ENCODE measurements around the gene GLRA1. TPM values are rescaled to one million over a fixed set of nuclear protein-coding genes. Genes with fewer than 3 reads are reported as not detected.

GLRA1 gene
- total and polyA plus RNA-seq, 2 of the 4 experiments (the other 2 are of a cell fraction) = not detected

DNA sequence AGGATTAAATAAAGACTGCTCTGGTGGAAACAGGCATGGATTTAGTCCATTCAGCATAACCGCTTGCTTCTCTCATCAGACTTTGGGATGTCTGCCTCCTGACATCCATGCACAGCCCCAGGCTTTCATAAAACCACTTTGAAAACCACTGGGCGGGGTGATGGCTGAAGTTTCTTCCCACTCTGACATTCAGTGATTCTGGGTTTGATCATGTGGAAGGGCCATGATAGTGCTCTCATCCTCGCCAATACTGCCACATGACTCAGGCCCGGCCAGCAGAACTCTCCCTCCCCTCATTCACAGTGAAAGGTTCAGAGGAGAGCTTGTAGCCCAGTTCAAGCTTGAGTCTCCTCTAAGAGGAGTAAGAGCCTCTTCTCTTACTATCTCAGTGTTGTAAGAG lies 29.6 kb upstream of the GLRA1 start:
- H3K27me3 ChIP-seq (ENCODE audit: control insufficient read depth, insufficient read depth, low read length) = no peaks in the 10 kb centered on the region
- H3K14ac ChIP-seq (replicated peaks; ENCODE audit: low read depth, low read length) = no peak overlapping the region
- H3K4ac ChIP-seq (ENCODE audit: low read depth, low read length) = no peak overlapping the region
- no peak overlapping the region for H2BK15ac ChIP-seq (ENCODE audit: low read depth, low read length)
- no peak overlapping the region for H3K56ac ChIP-seq (ENCODE audit: extremely low read depth, insufficient read depth, low read length)
- dilution Hi-C loops (cut with HindIII; ENCODE audit: low sequenced_read_pairs, unreplicated experiment) (no loop called here), in situ Hi-C loops (cut with MboI; ENCODE audit: low sequenced_read_pairs) (no loop called here), intact Hi-C loops (cut with micrococcal nuclease) (no loop called here)
- H3K23ac ChIP-seq (ENCODE audit: low read depth, low read length) = no peak overlapping the region
- H3K18ac ChIP-seq (ENCODE audit: low read depth, low read length) = no peak overlapping the region
- H2BK5ac ChIP-seq (ENCODE audit: low read depth, low read length, poor library complexity, severe bottlenecking) = no peak overlapping the region
- ChIA-PET CTCF (no interaction called here), POLR2A (ENCODE audit: unreplicated experiment) (no interaction called here)
- H3K9me3 ChIP-seq (ENCODE audit: control insufficient read depth, insufficient read depth, low read length) = no peaks in the 10 kb centered on the region
- H3K27ac ChIP-seq (ENCODE audit: insufficient read depth, low read length) = no peak overlapping the region
- no TSS peak for BruUV-seq (replicated peaks)
- no peak for ATAC-seq (ENCODE audit: low read depth)
- DNase-seq = no peak
- H2BK120ac ChIP-seq (ENCODE audit: low read depth, low read length) = no peak overlapping the region
- WGBS, 2 experiments (ENCODE audit: extremely low coverage in 2 of 2, insufficient read length in 1 of 2) = no CpG with 5 or more reads among the region's 4 CpGs
- H2BK20ac ChIP-seq (ENCODE audit: low read depth, low read length) = no peak overlapping the region
- no peak overlapping the region for H2AK9ac ChIP-seq (replicated peaks; ENCODE audit: low read depth, low read length, poor library complexity)
- H4K8ac ChIP-seq (ENCODE audit: low read depth in 2 of 2, low read length in 2 of 2) = no peak overlapping the region
- H4K91ac ChIP-seq (ENCODE audit: insufficient read depth, low read depth, low read length) = no peak overlapping the region
- H3K9me1 ChIP-seq (ENCODE audit: insufficient read depth, low read length) = no peaks in the 10 kb centered on the region
- no peak overlapping the region for H2AK5ac ChIP-seq (ENCODE audit: low read depth, low read length)
- no peak overlapping the region for H3K4me2 ChIP-seq (ENCODE audit: low read depth, low read length)
- H4K20me1 ChIP-seq (ENCODE audit: insufficient read depth, low read length) = no peaks in the 10 kb centered on the region
- H3K36me3 ChIP-seq (ENCODE audit: control insufficient read depth, insufficient read depth, low read length) = no peaks in the 10 kb centered on the region
- no peak overlapping the region for H4K5ac ChIP-seq (ENCODE audit: low read depth, low read length)
- H3K9ac ChIP-seq (ENCODE audit: low read depth, low read length) = no peak overlapping the region
- H2AFZ ChIP-seq (replicated peaks; ENCODE audit: low read length, poor library complexity) = no peak overlapping the region
- no peak for TF ChIP-seq RFX5 (IDR thresholded peaks at IDR 0.05; ENCODE audit: low read depth, low read length)
- no peak for TF ChIP-seq FOS (IDR thresholded peaks at IDR 0.05; ENCODE audit: low read depth, low read length)
- no peak for TF ChIP-seq SMC3 (IDR thresholded peaks at IDR 0.05; ENCODE audit: low read depth, low read length)
- TF ChIP-seq MXI1 (IDR thresholded peaks at IDR 0.05; ENCODE audit: borderline replicate concordance, low read depth, low read length) = no peak
- TF ChIP-seq BHLHE40 (IDR thresholded peaks at IDR 0.05; ENCODE audit: low read depth, low read length) = no peak
- TF ChIP-seq, protein P1, sequence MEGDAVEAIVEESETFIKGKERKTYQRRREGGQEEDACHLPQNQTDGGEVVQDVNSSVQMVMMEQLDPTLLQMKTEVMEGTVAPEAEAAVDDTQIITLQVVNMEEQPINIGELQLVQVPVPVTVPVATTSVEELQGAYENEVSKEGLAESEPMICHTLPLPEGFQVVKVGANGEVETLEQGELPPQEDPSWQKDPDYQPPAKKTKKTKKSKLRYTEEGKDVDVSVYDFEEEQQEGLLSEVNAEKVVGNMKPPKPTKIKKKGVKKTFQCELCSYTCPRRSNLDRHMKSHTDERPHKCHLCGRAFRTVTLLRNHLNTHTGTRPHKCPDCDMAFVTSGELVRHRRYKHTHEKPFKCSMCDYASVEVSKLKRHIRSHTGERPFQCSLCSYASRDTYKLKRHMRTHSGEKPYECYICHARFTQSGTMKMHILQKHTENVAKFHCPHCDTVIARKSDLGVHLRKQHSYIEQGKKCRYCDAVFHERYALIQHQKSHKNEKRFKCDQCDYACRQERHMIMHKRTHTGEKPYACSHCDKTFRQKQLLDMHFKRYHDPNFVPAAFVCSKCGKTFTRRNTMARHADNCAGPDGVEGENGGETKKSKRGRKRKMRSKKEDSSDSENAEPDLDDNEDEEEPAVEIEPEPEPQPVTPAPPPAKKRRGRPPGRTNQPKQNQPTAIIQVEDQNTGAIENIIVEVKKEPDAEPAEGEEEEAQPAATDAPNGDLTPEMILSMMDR (conservative IDR thresholded peaks at IDR 0.05; ENCODE audit: low read depth, low read length) = no peak
- TF ChIP-seq POLR2A (IDR thresholded peaks at IDR 0.05; ENCODE audit: low read depth, low read length) = no peak
- TF ChIP-seq RCOR1 (IDR thresholded peaks at IDR 0.05; ENCODE audit: insufficient replicate concordance, low read length) = no peak
- TF ChIP-seq CEBPB (IDR thresholded peaks at IDR 0.05; ENCODE audit: low read depth, low read length) = no peak
- TF ChIP-seq MAZ (IDR thresholded peaks at IDR 0.05; ENCODE audit: borderline replicate concordance, low read depth, low read length) = no peak
- H3K4me1 ChIP-seq (ENCODE audit: control insufficient read depth, insufficient read depth, low read length) = no peaks in the 10 kb centered on the region
- H3K4me3 ChIP-seq (ENCODE audit: insufficient read depth, low read depth, low read length) = no peak overlapping the region
- no peaks in the 10 kb centered on the region for H3K79me1 ChIP-seq (ENCODE audit: low read depth in 1 of 2, low read length in 2 of 2)
